NCI-H2196 (cell line): ENCODE measurements around the gene COBL.

Source experiments
- DNase-seq: peaks from one replicate; lab custom pipeline; 2025; ENCODE audit not compliant: unreplicated experiment; lab: John Stamatoyannopoulos, UW

The COBL gene

GRCh38 chr7:51060536-51060935 lies 256.1 kb downstream of the COBL start:
- no peak for DNase-seq

GRCh38 chr7:51059504-51060142 lies 257.0 kb downstream of the COBL start:
- DNase-seq, result no peak

- DNase-seq, result no peak
Measured at GRCh38 chr7:51058764-51059163, 257.8 kb downstream of the COBL start.

- no peak for DNase-seq
Measured at GRCh38 chr7:51055039-51055840, 261.4 kb downstream of the COBL start.

- DNase-seq, result no peak
Measured at GRCh38 chr7:51054231-51054630, 262.4 kb downstream of the COBL start.

- no peak for DNase-seq
Measured at GRCh38 chr7:51053160-51053925, 263.3 kb downstream of the COBL start.

- DNase-seq, result no peak
Measured at GRCh38 chr7:51046482-51046881, 270.1 kb downstream of the COBL start.

- DNase-seq, result no peak
Measured at GRCh38 chr7:51046103-51046466, 270.5 kb downstream of the COBL start.

- DNase-seq, result no peak
Measured at GRCh38 chr7:51045319-51046102, 271.1 kb downstream of the COBL start.

- DNase-seq, result no peak
Measured at GRCh38 chr7:51043461-51043860, 273.1 kb downstream of the COBL start.

GRCh38 chr7:51040787-51041186 lies 275.8 kb downstream of the COBL start:
- no peak for DNase-seq

- DNase-seq, result no peak
Measured at GRCh38 chr7:51038573-51038972, 278.0 kb downstream of the COBL start.

GRCh38 chr7:51035716-51036115 lies 280.9 kb downstream of the COBL start:
- no peak for DNase-seq

- no peak for DNase-seq
Measured at GRCh38 chr7:51034521-51035264, 281.9 kb downstream of the COBL start.

GRCh38 chr7:51033727-51034520 lies 282.7 kb downstream of the COBL start:
- no peak for DNase-seq

GRCh38 chr7:51031791-51032515 lies 284.7 kb downstream of the COBL start:
- DNase-seq, result no peak

GRCh38 chr7:51031216-51031615 lies 285.4 kb downstream of the COBL start:
- DNase-seq, result no peak

GRCh38 chr7:51029701-51030191 lies 286.9 kb downstream of the COBL start:
- no peak for DNase-seq

- no peak for DNase-seq
Measured at GRCh38 chr7:51029131-51029530, 287.5 kb downstream of the COBL start.
